DND-41 (cell line): ENCODE data around the gene IKBKE.

ENCODE experiments used
- ATAC-seq: fragments of 200-7000 bp; cut with Tn5 transposase; 3 replicates; pipeline ENCODE4 v1.9.1; 2021; ENCODE audit warnings: low read depth; ENCODE audit not compliant: insufficient read depth
- DNase-seq: peaks from one replicate; pipeline ENCODE4 v3.0.0-alpha.2; 2020
- H2AFZ ChIP-seq: 2 replicates; pipeline ENCODE4 v1.6.0; 2012; ENCODE audit warnings: low read depth, low read length
- H3K27ac ChIP-seq: 2 replicates; pipeline ENCODE4 v1.5.1; 2012; ENCODE audit warnings: low read length, inconsistent platforms
- H3K27me3 ChIP-seq: fragments of 200-600 bp; sonication (generic); 2 replicates; pipeline ENCODE4 v1.6.0; 2012; ENCODE audit warnings: low read length, mild to moderate bottlenecking, inconsistent platforms; ENCODE audit not compliant: insufficient read depth, poor library complexity
- H3K36me3 ChIP-seq: 2 replicates; pipeline ENCODE4 v1.5.1; 2012; ENCODE audit warnings: low read length, inconsistent platforms; ENCODE audit not compliant: insufficient read depth
- H3K4me1 ChIP-seq: 2 replicates; pipeline ENCODE4 v1.5.1; 2012; ENCODE audit warnings: mild to moderate bottlenecking, low read length; ENCODE audit not compliant: insufficient read depth
- H3K4me2 ChIP-seq: 2 replicates; pipeline ENCODE4 v1.6.0; 2012; ENCODE audit warnings: mild to moderate bottlenecking, moderate library complexity, low read length, inconsistent platforms; ENCODE audit not compliant: insufficient read depth
- H3K4me3 ChIP-seq, 2 experiments: fragments of 200-600 bp in 1 of 2; shearing (Covaris generic) in 1 of 2; 2 replicates each; pipeline ENCODE4 v1.5.1; 2012 to 2016; ENCODE audit warnings: inconsistent platforms in 2 of 2, low read length in 2 of 2, mild to moderate bottlenecking in 2 of 2, low read depth in 1 of 2, moderate library complexity in 1 of 2
- H3K79me2 ChIP-seq: 2 replicates; pipeline ENCODE4 v1.6.0; 2012; ENCODE audit warnings: low read length, inconsistent platforms; ENCODE audit not compliant: insufficient read depth
- H3K9ac ChIP-seq: 2 replicates; pipeline ENCODE4 v1.6.0; 2012; ENCODE audit warnings: low read depth, mild to moderate bottlenecking, inconsistent platforms, low read length, moderate library complexity
- H3K9me3 ChIP-seq: 2 replicates; pipeline ENCODE4 v1.5.1; 2012; ENCODE audit warnings: low read length, moderate library complexity, mild to moderate bottlenecking, inconsistent platforms; ENCODE audit not compliant: insufficient read depth, severe bottlenecking
- H4K20me1 ChIP-seq: 2 replicates; pipeline ENCODE4 v1.6.0; 2012; ENCODE audit warnings: low read length; ENCODE audit not compliant: insufficient read depth
- CTCF ChIP-seq: IDR thresholded peaks from 2 replicates; pipeline ENCODE4 v1.5.1; 2012; ENCODE audit warnings: borderline replicate concordance, low read length, moderate library complexity, mild to moderate bottlenecking; ENCODE audit not compliant: poor library complexity, severe bottlenecking; ENCODE audit errors: extremely low read depth
- EZH2 ChIP-seq: IDR thresholded peaks from 3 replicates; pipeline ENCODE4 v1.6.1; 2012; ENCODE audit warnings: borderline replicate concordance, low read depth, mild to moderate bottlenecking, moderate library complexity, low read length, inconsistent platforms; ENCODE audit not compliant: severe bottlenecking

The IKBKE gene

GRCh38 chr1:206517784-206518183, 47.5 kb downstream of the IKBKE start:
- Histone ChIP-seq H3K27me3 (peaks cover 3% of the 10 kb centered on the region), H3K4me3 (no peak overlapping the region), H3K79me2 (no peaks in the 10 kb centered on the region), H2AFZ (no peak overlapping the region), H3K9ac (no peak overlapping the region), H3K4me1 (no peaks in the 10 kb centered on the region), H3K4me2 (no peak overlapping the region), H4K20me1 (0 out of 2 replicates have a peak, but pooled peaks cover 3% of the 10 kb centered on the region), H3K9me3 (no peaks in the 10 kb centered on the region), H3K36me3 (no peaks in the 10 kb centered on the region), H3K27ac (no peak overlapping the region)
- DNase-seq: no peak
- TF ChIP-seq EZH2 (no peak), CTCF (no peak)
- ATAC-seq: no peak

- H3K4me2 ChIP-seq: no peak overlapping the region
Observed at GRCh38 chr1:206518206-206518605, 47.9 kb downstream of the IKBKE start.

GRCh38 chr1:206518743-206519142, 48.5 kb downstream of the IKBKE start:
- ATAC-seq (no peak), DNase-seq (no peak)
- H3K36me3 ChIP-seq: no peaks in the 10 kb centered on the region
- no peak overlapping the region for H3K27ac ChIP-seq
- no peaks in the 10 kb centered on the region for H4K20me1 ChIP-seq
- H3K27me3 ChIP-seq: peaks cover 3% of the 10 kb centered on the region
- H2AFZ ChIP-seq: no peak overlapping the region
- H3K79me2 ChIP-seq: no peaks in the 10 kb centered on the region
- H3K9me3 ChIP-seq: no peaks in the 10 kb centered on the region
- no peak overlapping the region for H3K4me2 ChIP-seq
- H3K4me1 ChIP-seq: no peaks in the 10 kb centered on the region
- no peak overlapping the region for H3K4me3 ChIP-seq
- TF ChIP-seq CTCF (no peak), EZH2 (no peak)
- no peak overlapping the region for H3K9ac ChIP-seq

More at GRCh38 chr1:206518206-206518605, 47.9 kb downstream of the IKBKE start:
- Histone ChIP-seq H3K4me3 (no peak overlapping the region), H3K27ac (no peak overlapping the region), H3K27me3 (peaks cover 3% of the 10 kb centered on the region), H3K36me3 (no peaks in the 10 kb centered on the region), H4K20me1 (0 out of 2 replicates have a peak, but pooled peaks cover 2% of the 10 kb centered on the region), H3K79me2 (no peaks in the 10 kb centered on the region), H3K9ac (no peak overlapping the region), H3K4me1 (no peaks in the 10 kb centered on the region), H3K9me3 (no peaks in the 10 kb centered on the region), H2AFZ (no peak overlapping the region)
- ATAC-seq (no peak), DNase-seq (no peak)
- TF ChIP-seq CTCF (no peak), EZH2 (no peak)

- H3K4me3 ChIP-seq: no peak overlapping the region
- no peaks in the 10 kb centered on the region for H3K36me3 ChIP-seq
- H3K27me3 ChIP-seq: no peaks in the 10 kb centered on the region
- no peak overlapping the region for H3K9ac ChIP-seq
- no peaks in the 10 kb centered on the region for H3K9me3 ChIP-seq
- no peaks in the 10 kb centered on the region for H3K79me2 ChIP-seq
- TF ChIP-seq CTCF: no peak
- no peak for TF ChIP-seq EZH2
- ATAC-seq: no peak
- H4K20me1 ChIP-seq: no peaks in the 10 kb centered on the region
- no peak overlapping the region for H3K27ac ChIP-seq
- no peak overlapping the region for H3K4me2 ChIP-seq
- DNase-seq: no peak
- H2AFZ ChIP-seq: no peak overlapping the region
- no peaks in the 10 kb centered on the region for H3K4me1 ChIP-seq
Observed at GRCh38 chr1:206521127-206521526, 50.9 kb downstream of the IKBKE start.
